ENCODE results near the gene WIPI1. TPM values are rescaled to one million over a fixed set of nuclear protein-coding genes. Genes with fewer than 3 reads are reported as not detected.

WIPI1 gene
- total and polyA plus RNA-seq, 10 of the 15 experiments (the other 5 are each of a cell fraction or from before 2014, with no cell fraction given), result 6.5 to 44.5 (median 26.2) TPM

DNA sequence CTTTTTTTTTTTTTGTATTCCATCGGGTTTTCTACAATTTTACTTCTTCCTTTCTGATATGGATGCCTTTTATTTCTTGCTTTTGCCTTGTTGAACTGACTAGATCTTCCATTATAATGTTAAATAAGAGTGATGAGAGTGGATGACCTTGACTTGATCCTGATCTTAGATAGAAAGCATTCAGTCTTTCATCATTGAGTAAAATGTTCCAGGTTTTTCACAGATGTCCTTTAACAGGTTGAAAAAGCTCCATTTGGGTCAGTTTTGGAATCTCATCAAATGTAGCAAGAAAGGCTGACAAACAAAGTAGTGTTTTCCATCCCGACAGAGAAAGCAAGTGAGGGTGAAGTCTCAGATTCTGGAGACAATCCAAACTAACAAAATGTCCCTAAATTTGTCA lies 27.2 kb upstream of the WIPI1 start (continued):
- TF ChIP-seq EGR1 (IDR thresholded peaks at IDR 0.05; ENCODE audit: borderline replicate concordance in 1 of 2, low read depth in 2 of 2, low read length in 2 of 2), result no peak
- TF ChIP-seq MTA2 (IDR thresholded peaks at IDR 0.05; ENCODE audit: low read depth), result no peak
- no peak for TF ChIP-seq SIX5 (IDR thresholded peaks at IDR 0.05; ENCODE audit: low read depth, low read length, severe bottlenecking)

DNA sequence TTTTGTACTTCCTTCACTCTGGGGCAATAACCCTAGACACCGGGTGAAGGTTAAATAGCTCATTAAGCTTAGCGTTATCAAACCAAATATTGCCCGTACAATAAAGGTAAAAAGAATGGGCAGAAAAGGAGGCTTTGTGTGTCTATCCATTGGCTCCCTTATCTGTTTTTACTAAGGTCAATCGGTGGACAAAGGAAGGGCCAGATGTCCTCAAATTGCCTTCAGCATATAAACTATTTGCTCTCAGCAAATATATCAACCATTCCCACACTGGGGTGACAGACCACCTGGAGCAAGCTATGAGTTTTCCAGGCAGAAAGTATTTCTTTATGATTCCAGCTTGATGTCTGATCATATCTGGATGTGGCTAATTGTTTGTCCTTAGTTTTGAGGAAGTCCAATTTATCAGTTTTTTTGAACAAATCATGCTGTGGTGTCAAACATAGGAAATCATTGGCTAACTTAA lies 25.3 kb upstream of the WIPI1 start:
- POLR2A ChIA-PET, result interaction anchor here (0.7 to 1.4 kb wide), 3 partner anchors 10 to 17 kb away, joined by 3 read pairs; no protein-coding TSS in a partner anchor
- Histone ChIP-seq H3K36me3 (ENCODE audit: control insufficient read depth in 2 of 2, insufficient read depth in 2 of 2, low read length in 1 of 2) (no peaks in the 10 kb centered on the region), H3K27me3 (replicated peaks in 1 of 2; ENCODE audit: control insufficient read depth in 2 of 2, insufficient read depth in 2 of 2, low read length in 1 of 2) (no peaks in the 10 kb centered on the region), H3K4me1 (ENCODE audit: control insufficient read depth, insufficient read depth, low read length) (peaks cover 2% of the 10 kb centered on the region), H2AFZ (ENCODE audit: control insufficient read depth, low read depth, low read length) (no peak overlapping the region), H3K4me2 (ENCODE audit: control insufficient read depth, insufficient read depth) (no peak overlapping the region), H3K4me3 (no peak overlapping the region), H3K79me2 (ENCODE audit: control insufficient read depth, insufficient read depth, low read length) (no peaks in the 10 kb centered on the region), H4K20me1 (ENCODE audit: control insufficient read depth, insufficient read depth) (no peaks in the 10 kb centered on the region), H3K27ac (ENCODE audit: control insufficient read depth, insufficient read depth) (no peak overlapping the region), H3K9me3 (replicated peaks; ENCODE audit: control insufficient read depth, insufficient read depth, low read length) (peaks cover 2% of the 10 kb centered on the region; the same call in 2 of the 3 replicates), H3K9ac (ENCODE audit: control insufficient read depth, insufficient read depth, low read length) (no peak overlapping the region)
- SMC1A ChIA-PET (ENCODE audit: uncharacterized antibody, unreplicated experiment), result interaction anchor here (0.6 to 1.3 kb wide), 4 partner anchors 12 to 28 kb away, joined by 3 to 4 read pairs (median 3); no protein-coding TSS in a partner anchor
- FAIRE-seq, result no peak
- RAD21 ChIA-PET (ENCODE audit: unreplicated experiment), result no interaction called here
- WGBS (ENCODE audit: insufficient coverage, insufficient replicate concordance, low lambda C conversion rate, missing lambda C conversion rate), result 54% methylated on average over 4 of the region's 4 CpGs
- in situ Hi-C loops (cut with MboI), result no loop called here
- no TSS peak for BruUV-seq (replicated peaks)
- TF ChIP-seq SP1 (IDR thresholded peaks at IDR 0.05; ENCODE audit: low read depth, low read length) (no peak), HDGF (IDR thresholded peaks at IDR 0.05) (no peak), KAT2A (conservative IDR thresholded peaks at IDR 0.05; ENCODE audit: control insufficient read depth, low read depth, low read length) (no peak), TARDBP (IDR thresholded peaks at IDR 0.05; ENCODE audit: borderline replicate concordance) (no peak), NFXL1 (IDR thresholded peaks at IDR 0.05; ENCODE audit: borderline replicate concordance) (no peak), FOXK2 (IDR thresholded peaks at IDR 0.05) (no peak), SUZ12 (IDR thresholded peaks at IDR 0.05; ENCODE audit: unreplicated experiment) (no peak), RCOR1 (conservative IDR thresholded peaks at IDR 0.05; ENCODE audit: low read depth, low read length) (no peak), PAX5 (IDR thresholded peaks at IDR 0.05; ENCODE audit: borderline replicate concordance, low read depth, low read length) (no peak), RAD51 (IDR thresholded peaks at IDR 0.05) (no peak), SMC3 (IDR thresholded peaks at IDR 0.05; ENCODE audit: borderline replicate concordance, low read length) (no peak), EGR1 (IDR thresholded peaks at IDR 0.05; ENCODE audit: borderline replicate concordance in 1 of 2, low read depth in 2 of 2, low read length in 2 of 2) (no peak), BHLHE40 (IDR thresholded peaks at IDR 0.05; ENCODE audit: borderline replicate concordance in 1 of 2, low read depth in 2 of 2, low read length in 1 of 2) (no peak), HDAC2 (IDR thresholded peaks at IDR 0.05) (no peak), ZBTB4 (CRISPR knock-in tag; IDR thresholded peaks at IDR 0.05) (no peak), ZNF274 (IDR thresholded peaks at IDR 0.05; ENCODE audit: insufficient read depth, insufficient read length) (no peak), CHD4 (IDR thresholded peaks at IDR 0.05) (no peak)
- TF ChIP-seq, protein P1, sequence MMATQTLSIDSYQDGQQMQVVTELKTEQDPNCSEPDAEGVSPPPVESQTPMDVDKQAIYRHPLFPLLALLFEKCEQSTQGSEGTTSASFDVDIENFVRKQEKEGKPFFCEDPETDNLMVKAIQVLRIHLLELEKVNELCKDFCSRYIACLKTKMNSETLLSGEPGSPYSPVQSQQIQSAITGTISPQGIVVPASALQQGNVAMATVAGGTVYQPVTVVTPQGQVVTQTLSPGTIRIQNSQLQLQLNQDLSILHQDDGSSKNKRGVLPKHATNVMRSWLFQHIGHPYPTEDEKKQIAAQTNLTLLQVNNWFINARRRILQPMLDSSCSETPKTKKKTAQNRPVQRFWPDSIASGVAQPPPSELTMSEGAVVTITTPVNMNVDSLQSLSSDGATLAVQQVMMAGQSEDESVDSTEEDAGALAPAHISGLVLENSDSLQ (IDR thresholded peaks at IDR 0.05), result no peak
- CTCF ChIA-PET, result interaction anchor here (2.1 to 2.8 kb wide), 3 partner anchors 15 to 132 kb away, joined by 7 to 19 read pairs (median 12); no protein-coding TSS in a partner anchor
- intact Hi-C loops (cut with micrococcal nuclease; ENCODE audit: unreplicated experiment), result no loop called here
- no peak for ATAC-seq
- DNase-seq (ENCODE audit: low read depth, low spot score), result no peak
